CD4-positive, alpha-beta T cell (primary cell): ENCODE data around the gene GSTP1. TPM values are rescaled to one million over a fixed set of nuclear protein-coding genes. Genes with fewer than 3 reads are reported as not detected.

ENCODE experiments used
- ATAC-seq: fragments of 200-7000 bp; cut with Tn5 transposase; one replicate; pipeline ENCODE4 v1.10.0; 2022; ENCODE audit warnings: mild to moderate bottlenecking; ENCODE audit not compliant: poor library complexity
- CTCF ChIA-PET: fragments of 350-600 bp; sonication (Branson Sonifier 250); formaldehyde crosslinking; loops from one replicate; lab custom pipeline; 2021; ENCODE audit warnings: antibody characterized with exemption, inconsistent platforms; lab: Charles Lee
- POLR2A ChIA-PET: fragments of 350-600 bp; sonication (Branson Sonifier 250); formaldehyde crosslinking; loops from one replicate; lab custom pipeline; 2021; ENCODE audit warnings: antibody characterized with exemption, inconsistent platforms; lab: Charles Lee
- DNase-seq, 14 experiments: peaks; one replicate each; pipeline ENCODE4 v3.0.0-alpha.2; 2013 to 2020; ENCODE audit warnings: mixed read lengths in 2 of 14
- H3K27ac ChIP-seq, 2 donors: one replicate each; pipeline versions ENCODE4 v1.5.1 to v1.7.0; 2013; ENCODE audit warnings: low read length in 2 of 2, low read depth in 1 of 2, mild to moderate bottlenecking in 1 of 2
- H3K27me3 ChIP-seq, 2 experiments: 1 replicate in 1 of 2; 2 replicates in 1 of 2; pipeline versions ENCODE4 v1.6.1 to v1.7.0; 2013; ENCODE audit warnings: low read length in 2 of 2, control low read depth in 1 of 2, mild to moderate bottlenecking in 1 of 2, moderate library complexity in 1 of 2; ENCODE audit not compliant: insufficient read depth in 2 of 2, control insufficient read depth in 1 of 2
- H3K36me3 ChIP-seq: one replicate; pipeline ENCODE4 v1.6.1; 2013; ENCODE audit warnings: low read length, control low read depth; ENCODE audit not compliant: insufficient read depth
- H3K4me1 ChIP-seq: one replicate; pipeline ENCODE4 v1.6.1; 2013; ENCODE audit warnings: low read length, control low read depth; ENCODE audit not compliant: insufficient read depth
- H3K4me3 ChIP-seq: one replicate; pipeline ENCODE4 v1.5.1; 2013; ENCODE audit warnings: mild to moderate bottlenecking, low read length, moderate library complexity
- H3K9me3 ChIP-seq, 2 experiments: 1 replicate in 1 of 2; 2 replicates in 1 of 2; pipeline versions ENCODE4 v1.6.1 to v1.7.0; 2013; ENCODE audit warnings: low read length in 2 of 2, mild to moderate bottlenecking in 2 of 2, control low read depth in 1 of 2, moderate library complexity in 1 of 2; ENCODE audit not compliant: control insufficient read depth in 1 of 2, insufficient read depth in 1 of 2
- H3K27ac Mint-ChIP-seq: one replicate; pipeline ENCODE4 v1.8.0; 2020; ENCODE audit warnings: mixed read lengths
- H3K27me3 Mint-ChIP-seq: one replicate; pipeline ENCODE4 v1.8.0; 2021; ENCODE audit warnings: mixed read lengths
- H3K36me3 Mint-ChIP-seq: one replicate; pipeline ENCODE4 v1.8.0; 2021; ENCODE audit warnings: low read depth, mixed read lengths
- H3K4me1 Mint-ChIP-seq: one replicate; pipeline ENCODE4 v1.8.0; 2021; ENCODE audit warnings: low read depth, mixed read lengths
- H3K4me3 Mint-ChIP-seq: one replicate; pipeline ENCODE4 v1.8.0; 2020; ENCODE audit warnings: mild to moderate bottlenecking, mixed read lengths
- H3K9me3 Mint-ChIP-seq: one replicate; pipeline ENCODE4 v1.8.0; 2020; ENCODE audit warnings: mixed read lengths
- CTCF ChIP-seq: fragments of 200-600 bp; IDR thresholded peaks from one replicate; pipeline ENCODE4 v1.8.0; 2022; ENCODE audit warnings: antibody characterized with exemption, mild to moderate bottlenecking
- intact Hi-C, 2 experiments: fragments of 100-400 bp; cut with DNase I in 1 of 2; cut with micrococcal nuclease in 1 of 2; formaldehyde crosslinking; loops; one replicate each; pipeline versions ENCODE4 v1.15.1 to v1.9.0; 2023 to 2025; cut with DNase I, micrococcal nuclease
- total RNA-seq, 174 experiments: library from RNA in 2 of 174; stranded (reverse) in 2 of 174; gene quantifications; one replicate each; pipeline ENCODE4 v1.2.3 and lab custom pipeline; 2021 to 2026

The GSTP1 gene
- total RNA-seq, 2 experiments from 2014 or later, result 60.1 to 62.8 TPM

GRCh38 chr11:67633758-67634365 is 50.2 kb downstream of the GSTP1 start:
- Histone ChIP-seq H3K9me3 (no peaks in the 10 kb centered on the region), H3K27ac (no peak overlapping the region), H3K36me3 (no peaks in the 10 kb centered on the region), H3K27me3 (no peaks in the 10 kb centered on the region), H3K4me1 (peaks cover 19% of the 10 kb centered on the region), H3K4me3 (no peak overlapping the region)
- CTCF ChIA-PET, result no interaction called here
- Mint-ChIP-seq H3K4me3 (no peak overlapping the region), H3K27ac (no peak overlapping the region), H3K36me3 (no peaks in the 10 kb centered on the region), H3K9me3 (no peaks in the 10 kb centered on the region), H3K4me1 (peaks cover 6% of the 10 kb centered on the region), H3K27me3 (no peaks in the 10 kb centered on the region)
- intact Hi-C loops, result no loop called here
- POLR2A ChIA-PET, result no interaction called here
- ATAC-seq (no peak), DNase-seq (no peak)
- no peak for TF ChIP-seq CTCF

- peaks cover 6% of the 10 kb centered on the region for H3K4me1 Mint-ChIP-seq
- POLR2A ChIA-PET, result no interaction called here
- CTCF ChIA-PET, result no interaction called here
- peaks cover 12% of the 10 kb centered on the region for H3K4me1 ChIP-seq
- no peak overlapping the region for H3K27ac Mint-ChIP-seq
- H3K4me3 Mint-ChIP-seq, result no peak overlapping the region
- no peaks in the 10 kb centered on the region for H3K36me3 ChIP-seq
- intact Hi-C loops, result no loop called here
- no peak for TF ChIP-seq CTCF
- no peaks in the 10 kb centered on the region for H3K27me3 Mint-ChIP-seq
- no peaks in the 10 kb centered on the region for H3K9me3 ChIP-seq
- no peaks in the 10 kb centered on the region for H3K36me3 Mint-ChIP-seq
- no peak overlapping the region for H3K27ac ChIP-seq
- no peaks in the 10 kb centered on the region for H3K9me3 Mint-ChIP-seq
- H3K4me3 ChIP-seq, result no peak overlapping the region
- no peaks in the 10 kb centered on the region for H3K27me3 ChIP-seq
- peak in 1 of 14 experiments; percentile 26 for DNase-seq
- ATAC-seq, result no peak
Measured at GRCh38 chr11:67634366-67635230, 51.0 kb downstream of the GSTP1 start.

- DNase-seq (no peak), ATAC-seq (no peak)
- H3K4me3 ChIP-seq, result no peak overlapping the region
- Mint-ChIP-seq H3K36me3 (no peaks in the 10 kb centered on the region), H3K27ac (no peak overlapping the region), H3K9me3 (no peaks in the 10 kb centered on the region), H3K4me3 (peak overlapping the region; percentile 25), H3K27me3 (no peaks in the 10 kb centered on the region), H3K4me1 (peaks cover 6% of the 10 kb centered on the region)
- H3K36me3 ChIP-seq, result no peaks in the 10 kb centered on the region
- H3K27ac ChIP-seq, result no peak overlapping the region
- TF ChIP-seq CTCF, result no peak
- H3K4me1 ChIP-seq, result peaks cover 16% of the 10 kb centered on the region
- ChIA-PET CTCF (interaction anchor here (0.7 kb wide), 1 partner anchor 1197 kb away, joined by 3 read pairs; the partner anchor contains the start of gene MRPL11), POLR2A (no interaction called here)
- no peaks in the 10 kb centered on the region for H3K9me3 ChIP-seq
- intact Hi-C loops, result no loop called here
- H3K27me3 ChIP-seq, result no peaks in the 10 kb centered on the region
Measured at GRCh38 chr11:67635231-67635521, 51.6 kb downstream of the GSTP1 start.

Other genes starting within 250 kb of the GSTP1 start
- 10 to 100 TPM; 31.7 to 39.5 TPM for gene POLD4, start 230.3 kb upstream of the GSTP1 start, total RNA-seq
- gene CLCF1, start 210.2 kb upstream of the GSTP1 start, total RNA-seq, result 1 to 10 TPM; 6.0 to 6.9 TPM
- 10 to 100 TPM; 19.3 to 20.3 TPM for gene RAD9A, start 191.8 kb upstream of the GSTP1 start, total RNA-seq
- gene PPP1CA, start 182.0 kb upstream of the GSTP1 start, total RNA-seq, result 10 to 100 TPM; 42.0 to 45.5 TPM
- 100 to 1,000 TPM; 205 to 212 TPM for gene TBC1D10C, start 179.7 kb upstream of the GSTP1 start, total RNA-seq
- 1 to 10 TPM; 9.9 to 10.0 TPM for gene CARNS1, start 168.1 kb upstream of the GSTP1 start, total RNA-seq
- 10 to 100 TPM; 69.3 to 72.0 TPM for gene RPS6KB2, start 155.3 kb upstream of the GSTP1 start, total RNA-seq
- gene PTPRCAP, start 146.1 kb upstream of the GSTP1 start, total RNA-seq, result 100 to 1,000 TPM; 129 to 134 TPM
- 10 to 100 TPM; 25.8 to 30.2 TPM for gene CORO1B, start 140.3 kb upstream of the GSTP1 start, total RNA-seq
- not detected for gene GPR152, start 131.1 kb upstream of the GSTP1 start, total RNA-seq
- gene CABP4, start 128.5 kb upstream of the GSTP1 start, total RNA-seq, result 1 to 10 TPM; 7.5 to 8.5 TPM
- 10 to 100 TPM; 49.9 to 52.4 TPM for gene TMEM134, start 114.6 kb upstream of the GSTP1 start, total RNA-seq
- gene AIP, start 100.8 kb upstream of the GSTP1 start, total RNA-seq, result 100 to 1,000 TPM; 115 to 117 TPM
- gene PITPNM1, start 78.4 kb upstream of the GSTP1 start, total RNA-seq, result 10 to 100 TPM; 90.0 to 94.8 TPM
- gene CDK2AP2, start 75.7 kb upstream of the GSTP1 start, total RNA-seq, result 10 to 100 TPM; 19.5 to 22.0 TPM
- not detected for gene CABP2, start 60.4 kb upstream of the GSTP1 start, total RNA-seq
- 100 to 1,000 TPM; 223 to 224 TPM for gene NDUFV1, start 23.1 kb downstream of the GSTP1 start, total RNA-seq
- gene NUDT8, start 46.1 kb downstream of the GSTP1 start, total RNA-seq, result 1 to 10 TPM in 1 of 2 experiments, under 1 TPM in 1; 0.92 to 1.4 TPM
- not detected for gene TBX10, start 56.0 kb downstream of the GSTP1 start, total RNA-seq
- under 1 TPM; 0.30 to 0.36 TPM for gene ACY3, start 66.9 kb downstream of the GSTP1 start, total RNA-seq
- gene ALDH3B2, start 90.8 kb downstream of the GSTP1 start, total RNA-seq, result not detected